Epithelial cell of esophagus (primary cell): Measurements from ENCODE around the gene RGS4.

Source experiments
- DNase-seq: peaks from one replicate; pipeline ENCODE4 v3.0.0; 2010; ENCODE audit warnings: low read depth
- H3K4me3 ChIP-seq: 2 replicates; pipeline ENCODE4 v1.5.1; 2011; ENCODE audit warnings: mild to moderate bottlenecking, low read length, control low read depth
- TF ChIP-seq, protein P1 (sequence below): IDR thresholded peaks from 2 replicates; pipeline ENCODE4 v1.5.1; 2011; ENCODE audit warnings: low read depth, mild to moderate bottlenecking, low read length, control low read depth, inconsistent platforms; ENCODE audit not compliant: insufficient read depth; ENCODE audit errors: missing control alignments

The RGS4 gene

DNA sequence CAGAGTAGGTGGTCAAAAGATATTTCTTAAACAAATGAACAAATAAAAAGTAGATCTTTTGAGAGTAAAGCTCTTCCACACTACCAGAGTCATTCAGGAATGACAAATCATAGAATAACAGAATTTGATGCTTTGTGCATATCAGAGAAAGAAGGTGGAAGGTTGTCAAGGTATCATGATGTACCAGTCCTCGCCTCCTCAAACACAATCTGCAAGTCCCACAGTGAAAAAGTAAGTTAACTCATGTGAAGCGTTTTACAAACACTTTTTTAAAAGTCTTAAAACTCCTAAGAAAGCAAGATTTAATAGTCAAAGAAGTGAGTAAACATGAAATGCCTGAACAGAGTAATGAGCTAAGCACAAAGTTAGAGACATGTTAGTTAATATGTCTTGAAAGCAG, 2.5 kb upstream of the RGS4 start:
- no peak overlapping the region for H3K4me3 ChIP-seq
- TF ChIP-seq, protein P1, sequence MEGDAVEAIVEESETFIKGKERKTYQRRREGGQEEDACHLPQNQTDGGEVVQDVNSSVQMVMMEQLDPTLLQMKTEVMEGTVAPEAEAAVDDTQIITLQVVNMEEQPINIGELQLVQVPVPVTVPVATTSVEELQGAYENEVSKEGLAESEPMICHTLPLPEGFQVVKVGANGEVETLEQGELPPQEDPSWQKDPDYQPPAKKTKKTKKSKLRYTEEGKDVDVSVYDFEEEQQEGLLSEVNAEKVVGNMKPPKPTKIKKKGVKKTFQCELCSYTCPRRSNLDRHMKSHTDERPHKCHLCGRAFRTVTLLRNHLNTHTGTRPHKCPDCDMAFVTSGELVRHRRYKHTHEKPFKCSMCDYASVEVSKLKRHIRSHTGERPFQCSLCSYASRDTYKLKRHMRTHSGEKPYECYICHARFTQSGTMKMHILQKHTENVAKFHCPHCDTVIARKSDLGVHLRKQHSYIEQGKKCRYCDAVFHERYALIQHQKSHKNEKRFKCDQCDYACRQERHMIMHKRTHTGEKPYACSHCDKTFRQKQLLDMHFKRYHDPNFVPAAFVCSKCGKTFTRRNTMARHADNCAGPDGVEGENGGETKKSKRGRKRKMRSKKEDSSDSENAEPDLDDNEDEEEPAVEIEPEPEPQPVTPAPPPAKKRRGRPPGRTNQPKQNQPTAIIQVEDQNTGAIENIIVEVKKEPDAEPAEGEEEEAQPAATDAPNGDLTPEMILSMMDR, result no peak
- DNase-seq, result no peak

DNA sequence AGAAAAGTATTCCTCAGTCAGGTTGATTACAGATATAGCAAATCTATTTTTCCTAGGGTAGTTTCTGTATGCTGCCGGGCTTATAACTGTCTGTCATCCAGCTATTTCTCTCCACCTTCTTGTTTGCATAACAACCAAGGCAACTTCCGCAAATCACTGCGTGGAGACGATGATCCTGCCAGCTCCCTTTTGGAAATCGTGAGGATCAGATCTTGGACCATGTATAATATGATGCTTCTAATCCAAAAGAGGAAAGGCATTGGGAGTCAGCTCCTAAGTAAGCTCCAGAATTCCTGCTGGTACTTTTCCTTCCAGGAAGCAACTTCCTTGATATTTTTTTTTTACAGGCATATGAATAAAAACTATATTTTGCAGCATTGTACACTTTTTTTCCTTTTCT, 445 bp upstream of the RGS4 start:
- TF ChIP-seq, protein P1, result no peak
- DNase-seq, result peak; percentile 13
- H3K4me3 ChIP-seq, result no peak overlapping the region

DNA sequence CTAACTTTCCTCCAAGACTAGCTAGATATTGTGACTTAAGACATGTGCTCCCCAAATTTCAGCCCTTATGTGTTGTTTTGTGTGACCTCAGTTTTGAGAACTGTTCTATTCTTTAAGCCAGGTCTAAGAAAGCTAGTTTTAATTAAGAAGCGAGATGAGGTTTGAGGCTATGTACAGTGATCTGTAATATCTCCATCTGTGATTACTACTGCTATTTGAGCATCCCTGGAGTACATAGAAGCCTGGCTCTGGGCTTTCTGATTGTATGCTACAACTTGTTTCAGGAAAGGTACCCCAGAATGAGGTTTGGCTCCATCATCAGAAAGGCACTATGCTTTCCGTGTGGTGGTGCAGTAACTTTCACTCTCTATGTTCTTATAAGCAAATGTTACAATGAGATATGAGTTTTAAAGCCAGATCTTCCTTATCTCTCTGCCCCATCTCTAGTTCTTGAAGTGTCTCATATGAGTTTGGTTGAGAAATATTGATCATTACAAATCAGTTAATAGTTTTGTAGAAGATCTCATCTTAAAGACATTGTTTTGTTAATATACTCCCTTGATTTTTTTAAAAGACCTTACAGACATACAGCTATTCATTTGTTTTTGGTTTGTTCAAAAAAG, 605 bp downstream of the RGS4 start:
- H3K4me3 ChIP-seq, result no peak overlapping the region
- TF ChIP-seq, protein P1, result no peak
- no peak for DNase-seq

DNA sequence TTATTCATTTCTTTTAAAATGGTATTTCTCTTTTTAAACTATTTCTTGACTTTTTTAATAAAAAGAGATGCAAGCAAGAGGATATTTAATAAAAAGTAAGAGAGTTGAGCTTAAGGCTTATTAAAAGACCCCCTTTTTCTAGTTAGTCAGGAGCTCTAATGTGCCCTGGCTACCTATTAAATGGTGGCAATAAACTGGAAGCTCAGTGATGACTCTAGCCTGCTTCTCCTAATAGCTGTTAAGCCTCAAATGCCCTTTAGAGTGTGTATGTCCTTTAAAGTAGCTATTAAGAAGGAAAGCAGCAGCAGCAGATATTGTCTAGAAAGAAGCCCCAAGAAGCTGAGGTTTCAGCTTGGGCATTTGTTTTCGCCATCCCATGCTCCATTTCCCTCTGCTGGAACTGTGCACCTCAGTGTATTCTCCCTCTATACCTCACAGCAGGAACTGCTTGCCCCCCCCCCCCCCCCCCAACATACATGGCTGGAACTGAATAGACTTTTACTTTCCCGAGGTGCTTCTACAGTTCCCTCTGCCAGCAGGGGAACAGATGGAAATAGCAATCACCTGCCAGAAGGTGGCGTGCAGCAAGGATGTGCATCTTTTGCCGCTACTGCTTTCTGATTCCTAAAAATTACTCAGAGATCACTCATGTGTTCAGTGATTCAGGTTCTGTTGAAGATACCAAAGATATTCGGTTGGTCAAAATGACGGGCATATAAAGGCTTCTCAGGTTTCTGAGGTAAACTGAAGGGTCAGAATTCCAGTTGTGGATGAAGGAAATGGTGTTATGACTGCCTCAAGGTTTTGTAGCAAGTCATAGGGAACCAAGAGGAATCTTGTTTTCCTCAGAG, 2.5 kb downstream of the RGS4 start:
- DNase-seq, result peak; percentile 90
- TF ChIP-seq, protein P1, result peak; percentile 85
- H3K4me3 ChIP-seq, result no peak overlapping the region

DNA sequence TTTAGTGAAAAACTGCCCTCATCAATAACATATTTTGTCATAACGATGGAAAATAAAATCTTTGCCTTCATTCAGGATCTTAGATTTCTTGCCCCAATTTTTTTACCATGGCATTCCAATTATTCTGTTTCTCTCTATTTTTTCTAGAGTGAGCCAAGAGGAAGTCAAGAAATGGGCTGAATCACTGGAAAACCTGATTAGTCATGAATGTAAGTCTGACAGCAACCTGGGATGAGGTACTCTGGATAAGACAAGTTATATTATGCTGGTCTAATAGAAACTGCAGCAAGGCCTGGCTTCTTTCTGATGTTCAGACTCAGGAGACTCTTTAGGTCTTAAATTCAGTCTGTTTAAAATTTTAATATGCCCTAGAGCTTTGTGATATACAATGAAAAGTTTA, 3.5 kb downstream of the RGS4 start:
- no peak overlapping the region for H3K4me3 ChIP-seq
- peak; percentile 80 for DNase-seq
- TF ChIP-seq, protein P1, result no peak

DNA sequence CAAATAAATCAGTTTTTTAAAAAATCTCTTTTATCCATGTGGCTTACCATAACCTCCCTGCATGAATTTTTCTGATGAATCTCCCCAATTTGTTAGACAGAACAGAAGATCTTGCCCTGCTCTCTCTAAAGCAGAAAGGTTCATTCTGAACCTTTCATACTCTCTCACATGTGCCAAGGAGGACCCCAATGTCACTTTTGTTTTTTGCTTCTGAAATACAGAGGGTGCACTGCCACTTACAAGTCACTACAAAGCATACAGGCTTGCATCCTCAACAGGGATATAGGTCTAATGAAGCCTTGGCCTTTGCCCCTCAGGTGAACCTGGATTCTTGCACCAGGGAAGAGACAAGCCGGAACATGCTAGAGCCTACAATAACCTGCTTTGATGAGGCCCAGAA, 4.8 kb downstream of the RGS4 start:
- TF ChIP-seq, protein P1, result no peak
- no peak overlapping the region for H3K4me3 ChIP-seq
- DNase-seq, result no peak
